PFSK-1 (cell line): ENCODE data around the gene CC2D1B.

ENCODE experiments used
- FOXP2 ChIP-seq: optimal IDR thresholded peaks from 2 replicates; pipeline ENCODE3; 2011; ENCODE audit warnings: borderline replicate concordance, control low read depth, inconsistent platforms; ENCODE audit not compliant: insufficient read depth; ENCODE audit errors: extremely low read length, extremely low read depth
- POLR2AphosphoS5 ChIP-seq: IDR thresholded peaks from 2 replicates; pipeline ENCODE4 v1.6.1; 2012; ENCODE audit warnings: low read depth, mild to moderate bottlenecking, control low read depth, low read length, moderate library complexity
- REST ChIP-seq, 2 experiments: IDR thresholded peaks; 2 replicates each; pipeline versions ENCODE4 v1.6.1 to v1.8.0; 2011 to 2012; ENCODE audit warnings: low read depth in 2 of 2, low read length in 2 of 2, control low read depth in 1 of 2, inconsistent platforms in 1 of 2, mild to moderate bottlenecking in 1 of 2, moderate library complexity in 1 of 2; ENCODE audit not compliant: insufficient read depth in 1 of 2
- SIN3A ChIP-seq: IDR thresholded peaks from 2 replicates; pipeline ENCODE4 v1.6.1; 2012; ENCODE audit warnings: mild to moderate bottlenecking, low read length, moderate library complexity, borderline replicate concordance; ENCODE audit not compliant: insufficient read depth
- TAF1 ChIP-seq: IDR thresholded peaks from 2 replicates; pipeline ENCODE4 v1.6.1; 2012; ENCODE audit warnings: low read length, control low read depth, borderline replicate concordance; ENCODE audit not compliant: insufficient read depth

The CC2D1B gene

GRCh38 chr1:52346653-52347052, 19.4 kb downstream of the CC2D1B start:
- TF ChIP-seq SIN3A (no peak), FOXP2 (no peak), POLR2AphosphoS5 (no peak), TAF1 (no peak), REST (IDR thresholded peaks at IDR 0.05; ENCODE audit: insufficient read depth in 1 of 2, low read depth in 2 of 2, low read length in 2 of 2) (no peak)

GRCh38 chr1:52345252-52345651, 20.8 kb downstream of the CC2D1B start:
- TF ChIP-seq SIN3A (no peak), FOXP2 (no peak), TAF1 (no peak), POLR2AphosphoS5 (no peak), REST (IDR thresholded peaks at IDR 0.05; ENCODE audit: insufficient read depth in 1 of 2, low read depth in 2 of 2, low read length in 2 of 2) (no peak)

GRCh38 chr1:52343979-52344378, 22.0 kb downstream of the CC2D1B start:
- no peak for TF ChIP-seq POLR2AphosphoS5
- TF ChIP-seq REST (IDR thresholded peaks at IDR 0.05; ENCODE audit: insufficient read depth in 1 of 2, low read depth in 2 of 2, low read length in 2 of 2), result no peak
- TF ChIP-seq SIN3A, result no peak
- no peak for TF ChIP-seq TAF1
- no peak for TF ChIP-seq FOXP2

GRCh38 chr1:52341655-52342260, 24.2 kb downstream of the CC2D1B start:
- no peak for TF ChIP-seq SIN3A
- TF ChIP-seq POLR2AphosphoS5, result no peak
- no peak for TF ChIP-seq FOXP2
- TF ChIP-seq REST (IDR thresholded peaks at IDR 0.05; ENCODE audit: insufficient read depth in 1 of 2, low read depth in 2 of 2, low read length in 2 of 2), result no peak
- TF ChIP-seq TAF1, result no peak
